GM18951 (cell line): ENCODE measurements around the gene HCST.
"Not testable (repeated sequence)": the region's sequence is repeated elsewhere in the genome, so short reads cannot be mapped to it uniquely, and the experiment has no call there.

Source experiments
- POLR2A ChIP-seq: IDR thresholded peaks from 4 replicates; pipeline ENCODE4 v1.6.1; 2011; ENCODE audit warnings: mild to moderate bottlenecking; ENCODE audit not compliant: insufficient read length, insufficient read depth; ENCODE audit errors: extremely low read depth
- in situ Hi-C: fragments of 300-500 bp; cut with MboI; formaldehyde crosslinking; loops from one replicate; pipeline ENCODE4 v1.12.0; 2022; ENCODE audit warnings: low sequenced_read_pairs, mixed read lengths, inconsistent platforms; ENCODE audit not compliant: unreplicated experiment

Gene HCST

DNA sequence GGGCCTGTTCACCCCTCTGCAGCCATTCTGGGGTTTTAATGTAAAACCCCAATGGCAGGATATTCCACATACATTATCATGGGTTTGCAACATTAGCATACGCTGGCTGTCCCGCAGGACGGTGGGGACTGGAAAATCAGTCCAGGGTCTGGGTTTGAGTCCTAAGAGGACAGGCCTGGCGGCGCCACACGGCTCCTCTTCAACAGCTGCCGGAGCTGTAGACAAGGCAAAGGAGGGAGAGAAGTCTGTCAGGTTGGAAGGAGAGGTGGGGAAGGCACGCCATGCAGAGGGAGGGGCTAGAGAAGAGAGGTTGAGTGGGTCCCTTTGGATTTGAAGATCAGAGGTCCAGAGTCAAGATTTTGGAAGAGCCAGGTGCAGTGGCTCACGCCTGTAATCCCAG is 13.9 kb upstream of the HCST start:
- in situ Hi-C loops = loop anchor here (5.0 kb wide), 1 partner anchor 44 kb away; no protein-coding TSS in a partner anchor

DNA sequence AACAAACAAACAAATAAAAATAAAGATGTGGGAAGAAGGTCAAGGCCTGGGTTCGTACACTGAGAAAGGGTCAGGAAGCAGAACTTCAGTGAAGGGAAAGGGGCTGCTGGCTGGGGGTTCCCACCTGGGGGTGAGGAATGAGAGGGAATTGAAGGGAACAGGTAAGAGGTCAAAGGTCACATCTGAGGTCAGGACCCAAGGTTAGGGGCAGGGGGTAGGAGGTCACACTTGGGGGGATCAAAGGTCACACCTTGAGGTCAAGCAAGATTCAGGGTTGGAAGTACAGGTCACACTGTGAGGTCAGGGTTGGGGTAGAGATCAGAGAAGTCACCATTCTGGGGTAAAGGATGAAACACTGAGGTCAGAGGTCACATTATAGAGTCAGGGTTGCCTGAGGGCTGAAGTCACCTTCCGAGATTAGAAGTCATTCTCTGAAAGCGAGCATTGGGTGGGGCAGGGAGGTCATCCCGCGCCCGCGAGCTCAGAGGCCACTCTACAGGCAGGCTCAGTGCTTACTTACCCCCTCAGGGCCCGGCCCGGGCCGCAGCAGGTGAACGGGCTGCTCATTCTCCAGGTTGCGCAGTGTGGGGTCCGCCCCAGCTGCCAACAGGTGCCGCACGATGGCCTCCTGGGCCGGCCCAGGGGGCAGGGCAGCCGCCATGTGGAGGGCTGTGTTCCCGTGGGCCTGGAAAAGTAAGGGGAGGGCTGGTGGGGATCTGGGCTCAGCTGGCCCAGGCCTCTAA is 12.8 kb upstream of the HCST start:
- in situ Hi-C loops = loop anchor here (5.0 kb wide), 1 partner anchor 43 kb away; no protein-coding TSS in a partner anchor

More for the DNA sequence above, 13.9 kb upstream of the HCST start:
- TF ChIP-seq POLR2A = no peak

DNA sequence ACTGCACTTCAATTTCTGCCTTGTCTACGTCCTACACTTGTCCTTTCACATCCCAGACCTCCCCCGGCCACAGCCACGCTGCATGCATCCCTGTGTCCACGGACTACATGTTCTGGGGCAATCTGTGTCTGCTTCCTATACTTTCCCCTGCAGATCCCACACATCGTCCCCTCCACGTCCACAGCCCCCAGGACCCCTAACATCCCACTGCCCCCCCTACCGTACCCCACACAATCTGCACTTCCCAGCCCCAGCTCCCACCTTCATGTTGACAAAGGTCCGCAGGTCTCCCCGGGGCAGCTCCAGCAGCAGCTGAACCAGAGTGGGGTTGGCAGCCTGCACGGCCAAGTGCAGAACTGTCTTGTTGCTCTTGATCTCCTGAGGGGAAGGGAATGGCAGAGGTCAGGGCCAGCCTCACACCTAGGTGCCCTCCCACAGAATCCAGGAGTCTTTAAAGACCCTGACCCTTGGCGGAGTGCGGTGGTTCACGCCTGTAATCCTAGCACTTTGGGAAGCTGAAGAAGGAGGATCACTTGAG is 12.1 kb upstream of the HCST start:
- in situ Hi-C loops = no loop called here
- no peak for TF ChIP-seq POLR2A

More for the DNA sequence above, 12.8 kb upstream of the HCST start:
- TF ChIP-seq POLR2A = no peak

DNA sequence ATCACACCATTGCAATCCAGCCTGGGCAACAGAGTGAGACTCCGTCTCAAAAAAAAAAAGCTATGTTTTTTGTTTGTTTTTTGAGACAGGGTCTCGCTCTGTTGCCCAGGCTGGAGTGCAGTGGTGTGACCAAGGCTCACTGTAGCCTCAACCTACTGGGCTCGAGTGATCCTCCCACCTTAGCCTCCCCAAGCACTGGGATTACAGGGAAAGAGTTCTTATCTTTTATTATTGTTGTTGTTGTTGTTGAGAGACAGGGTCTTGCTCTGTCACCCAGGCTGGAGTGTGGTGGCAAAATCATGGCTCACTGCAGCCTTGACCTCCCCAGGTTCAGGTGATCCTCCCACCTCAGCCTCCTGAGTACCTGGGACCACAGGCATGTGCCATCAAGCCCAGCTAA is 10.5 kb upstream of the HCST start:
- in situ Hi-C loops = not testable (repeated sequence)

DNA sequence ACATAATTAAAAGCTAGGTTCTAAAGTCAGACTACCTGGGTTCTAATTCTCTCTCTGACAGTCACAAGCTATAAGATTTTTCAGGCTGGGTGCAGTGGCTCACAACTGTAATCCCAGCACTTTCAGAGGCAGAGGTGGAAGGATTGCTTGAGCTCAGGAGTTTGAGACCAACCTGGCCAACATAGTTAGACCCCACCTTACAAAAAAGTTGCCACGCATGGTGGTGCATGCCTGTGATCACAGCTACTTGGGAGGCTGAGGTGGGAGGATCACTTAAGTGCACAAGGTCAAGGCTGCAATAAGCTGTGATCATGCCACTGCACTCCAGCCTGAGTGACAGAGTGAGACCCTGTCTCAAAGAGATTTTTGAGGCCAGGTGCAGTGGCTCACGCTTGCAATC is 8.0 kb upstream of the HCST start:
- no peak for TF ChIP-seq POLR2A
- in situ Hi-C loops = no loop called here

DNA sequence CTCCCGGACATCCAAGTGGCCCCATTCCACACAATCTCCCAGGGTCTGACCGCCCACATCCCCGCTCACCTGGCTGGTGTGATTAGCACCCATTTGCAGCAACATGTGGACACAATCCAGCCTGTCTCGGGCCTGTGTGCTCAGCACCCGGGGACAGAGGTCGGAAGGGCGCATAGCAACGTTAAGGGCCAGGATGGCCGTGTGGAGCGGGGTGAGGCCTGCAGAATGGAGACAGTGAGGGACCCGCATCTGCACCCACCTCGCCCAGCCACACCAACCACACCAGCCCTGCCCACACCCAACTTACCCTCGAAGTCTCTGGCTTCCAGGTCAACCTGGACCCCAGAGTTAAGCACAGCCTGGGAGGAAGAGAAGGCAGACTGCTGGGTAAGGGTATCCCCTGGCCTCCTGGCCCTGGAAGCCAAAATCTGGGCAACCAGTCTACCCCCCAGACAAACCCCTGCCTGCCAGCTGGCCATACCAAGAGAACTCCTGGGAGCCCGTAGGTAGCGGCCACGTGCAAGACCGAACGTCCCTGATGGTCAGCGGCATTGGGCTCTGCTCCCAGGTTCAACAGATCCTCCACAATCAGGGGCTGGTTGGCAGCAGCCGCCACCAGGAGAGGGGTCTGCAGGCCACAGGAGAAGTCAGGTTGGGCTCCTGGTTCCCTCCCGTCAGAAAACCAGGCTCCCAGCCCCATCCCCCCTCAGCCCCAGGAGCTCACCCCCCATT is 6.3 kb upstream of the HCST start:
- no peak for TF ChIP-seq POLR2A
- in situ Hi-C loops = no loop called here

DNA sequence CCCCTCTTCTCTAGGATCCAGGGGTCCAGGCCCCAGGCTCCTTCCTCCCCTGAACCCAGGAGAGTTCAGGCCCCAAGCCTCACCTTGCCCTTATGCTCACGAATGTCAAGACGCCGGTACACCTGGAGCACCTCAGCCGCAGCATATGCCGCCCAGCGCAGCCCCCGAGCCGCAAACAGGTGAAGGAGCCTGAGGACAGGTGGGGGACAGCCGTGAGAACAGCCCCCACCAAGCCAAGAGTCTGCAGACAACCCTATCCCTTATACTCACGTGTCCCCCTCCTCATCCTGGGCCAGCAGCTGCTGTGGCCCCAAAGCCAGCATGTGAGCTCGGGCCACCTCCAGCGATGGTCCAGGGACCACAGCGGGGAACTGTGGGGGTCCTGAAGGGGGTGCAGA is 5.7 kb upstream of the HCST start:
- in situ Hi-C loops = no loop called here
- peak; percentile 9 for TF ChIP-seq POLR2A

DNA sequence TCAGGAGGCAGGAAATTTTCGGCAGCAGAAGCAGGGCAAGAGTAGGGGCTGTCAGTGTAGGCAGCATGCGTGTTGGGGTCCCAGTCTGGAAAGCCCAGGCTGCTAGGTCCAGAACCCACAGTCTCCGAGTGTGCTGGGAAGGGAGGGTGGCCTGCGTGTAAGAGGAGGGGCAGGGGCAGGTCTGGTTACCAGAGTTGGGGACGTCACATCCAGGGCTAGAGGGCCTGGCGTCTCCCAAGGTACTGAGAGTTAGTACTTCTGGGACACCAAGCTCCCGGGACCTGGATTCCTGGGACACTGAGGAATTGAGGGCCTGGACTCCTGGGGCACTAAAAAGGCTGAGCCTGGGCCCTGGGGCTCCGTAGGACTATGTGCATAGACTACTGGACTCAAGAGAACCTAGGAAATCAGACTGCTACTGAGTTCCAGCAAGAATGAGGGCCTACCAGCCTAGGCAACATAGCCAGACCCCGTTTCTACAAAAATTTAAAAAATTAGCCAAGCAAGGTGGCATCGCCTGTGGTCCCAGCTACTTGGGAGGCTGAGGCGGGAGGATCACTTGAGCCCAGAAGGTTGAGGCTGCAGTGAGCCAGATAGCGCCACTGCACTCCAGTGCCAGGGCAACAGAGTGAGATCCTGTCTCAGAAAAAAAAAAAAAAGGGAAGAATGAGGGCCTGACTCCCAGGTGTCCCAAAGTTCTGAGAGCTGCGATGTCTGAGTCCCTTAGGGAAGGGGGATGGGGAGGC is 4.5 kb upstream of the HCST start:
- TF ChIP-seq POLR2A = peak; percentile 16
- in situ Hi-C loops = no loop called here

DNA sequence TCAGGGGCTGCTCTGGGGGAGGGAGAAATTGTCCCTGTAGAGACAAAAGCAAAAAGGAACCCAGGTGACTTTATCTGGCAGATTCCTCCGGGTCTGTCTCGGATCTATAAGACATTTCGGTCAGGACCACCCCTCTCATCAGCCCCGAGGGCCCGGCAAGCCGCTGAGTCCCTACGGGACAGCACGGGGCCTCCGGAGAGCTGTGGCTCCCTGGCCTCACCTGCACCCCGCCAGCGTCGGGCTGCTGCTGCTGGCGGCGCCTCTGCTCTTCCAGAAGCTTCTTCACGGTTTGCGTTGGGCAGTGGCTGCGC is 3.9 kb upstream of the HCST start:
- no peak for TF ChIP-seq POLR2A
- in situ Hi-C loops = no loop called here

DNA sequence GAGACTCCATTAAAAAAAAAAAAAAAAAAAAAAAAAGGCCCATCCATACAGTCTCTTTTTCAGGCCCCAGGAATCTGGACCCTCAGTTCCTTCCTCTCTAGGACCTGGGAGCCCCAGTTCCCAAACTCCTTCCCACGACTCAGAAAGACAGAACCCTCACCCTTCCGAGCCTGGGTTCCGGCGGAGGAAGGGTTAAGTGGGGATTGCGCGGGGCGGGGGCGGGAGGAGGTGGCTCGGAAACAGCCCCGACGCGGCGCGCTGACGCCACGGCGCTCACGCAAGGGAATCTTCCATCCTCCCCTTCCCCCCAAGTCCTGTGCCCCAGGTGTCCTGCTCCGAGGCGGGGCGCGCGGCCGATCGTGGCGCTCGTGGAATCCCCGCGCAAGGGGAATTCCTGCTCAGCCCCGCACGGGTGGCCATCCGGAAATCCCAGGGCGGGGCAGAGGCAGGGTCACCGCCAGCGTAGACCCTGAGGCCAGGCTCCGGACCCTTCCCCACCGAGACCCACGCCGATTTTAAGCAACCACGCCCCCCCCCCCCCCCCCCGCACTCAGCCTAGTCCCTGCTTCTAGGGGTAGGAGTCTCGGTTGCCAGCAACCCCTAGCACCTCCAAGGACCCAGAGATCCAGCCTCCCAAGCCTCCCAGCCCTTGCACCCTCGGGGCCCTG is 2.6 kb upstream of the HCST start:
- no peak for TF ChIP-seq POLR2A
- in situ Hi-C loops = no loop called here

DNA sequence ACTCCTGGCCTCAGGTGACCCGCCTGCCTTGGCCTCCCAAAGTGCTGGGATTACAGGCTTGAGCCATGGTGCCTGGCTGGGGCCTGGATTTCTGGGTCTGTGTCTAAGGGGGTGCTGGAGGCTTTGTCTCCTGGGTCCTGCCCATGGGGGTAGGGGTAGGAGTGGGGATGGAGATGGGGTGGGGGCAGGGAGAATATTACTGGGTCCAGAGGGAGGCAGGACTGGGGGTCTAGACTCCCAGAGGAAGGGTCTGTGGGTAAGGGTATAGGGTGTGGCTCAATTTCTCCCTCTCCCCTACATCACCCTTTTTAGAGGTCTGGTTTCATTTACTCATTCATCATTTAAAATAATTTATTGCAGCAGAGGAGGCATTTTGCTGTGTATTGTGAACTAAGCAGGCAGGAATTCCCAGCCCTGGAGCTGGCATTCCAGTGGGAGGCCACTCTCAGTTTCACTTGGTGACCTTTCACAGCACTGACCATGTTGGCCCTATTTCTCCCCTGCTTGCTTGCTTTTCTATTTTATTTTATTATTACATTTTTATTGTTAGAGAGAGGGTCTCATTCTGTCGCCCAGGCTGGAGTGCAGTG is 1.2 kb upstream of the HCST start:
- in situ Hi-C loops = no loop called here
- TF ChIP-seq POLR2A = no peak

DNA sequence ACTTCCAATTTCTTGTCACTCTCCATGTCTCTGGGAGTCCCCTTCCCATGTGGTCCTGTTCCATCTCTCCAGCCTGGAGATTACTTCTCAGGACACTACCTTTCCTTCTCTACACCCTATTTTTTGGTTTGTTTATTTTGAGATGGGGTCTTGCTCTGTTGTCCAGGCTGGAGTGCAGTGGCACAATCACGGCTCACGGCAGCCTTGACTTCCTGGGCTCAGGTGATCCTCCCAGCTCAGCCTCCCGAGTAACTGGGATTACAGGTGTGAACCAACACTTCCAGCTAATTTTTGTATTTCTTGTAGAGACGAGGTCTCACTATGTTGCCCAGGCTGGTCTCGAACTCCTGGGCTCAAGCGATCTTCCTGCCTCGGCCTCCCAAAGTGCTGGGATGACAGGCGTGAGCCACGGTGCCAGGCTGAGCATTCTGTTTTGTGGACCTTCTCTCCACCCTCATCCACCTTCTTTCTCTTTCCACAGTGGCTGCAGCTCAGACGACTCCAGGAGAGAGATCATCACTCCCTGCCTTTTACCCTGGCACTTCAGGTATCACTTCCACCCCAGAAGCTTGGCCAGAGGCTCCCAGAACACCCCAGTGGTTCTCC is 644 bp downstream of the HCST start:
- TF ChIP-seq POLR2A = no peak
- in situ Hi-C loops = no loop called here
